HG03135 (cell line): ENCODE results near the gene LNX1.

ENCODE experiments used
- ATAC-seq: cut with Tn5 transposase; IDR thresholded peaks from one replicate; pipeline ENCODE4 v1.9.1; 2021; ENCODE audit warnings: mild to moderate bottlenecking, moderate library complexity; ENCODE audit not compliant: unreplicated experiment

Gene LNX1

DNA sequence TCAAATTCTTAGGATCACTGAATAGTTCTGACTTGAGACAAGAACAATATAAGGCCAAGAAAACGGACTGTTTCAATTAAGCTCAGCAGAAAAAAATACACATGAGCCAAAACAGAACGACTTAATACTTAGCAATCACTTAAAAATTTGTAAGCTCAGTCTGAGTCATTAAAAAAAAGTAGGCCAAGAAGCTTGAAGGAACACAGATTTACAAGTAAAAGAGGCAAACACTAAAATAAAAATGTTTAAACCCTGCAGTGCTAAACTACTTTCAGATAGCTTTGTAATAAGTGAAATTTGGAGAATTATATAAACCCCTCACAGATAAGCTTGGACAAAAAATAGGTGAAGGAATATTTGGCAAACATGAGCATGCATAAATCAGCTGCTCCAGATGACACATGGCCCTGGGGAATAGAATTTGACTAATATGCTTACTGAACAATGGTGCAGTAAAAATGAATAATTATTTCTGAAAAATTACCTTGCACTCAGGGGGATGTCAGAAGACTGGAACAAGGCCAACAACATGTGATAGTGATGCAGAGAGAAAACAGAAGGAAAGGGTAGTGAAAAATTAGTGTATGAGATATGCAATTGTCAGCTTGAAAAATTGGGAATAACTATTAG, 49.6 kb downstream of the LNX1 start:
- ATAC-seq = no peak

DNA sequence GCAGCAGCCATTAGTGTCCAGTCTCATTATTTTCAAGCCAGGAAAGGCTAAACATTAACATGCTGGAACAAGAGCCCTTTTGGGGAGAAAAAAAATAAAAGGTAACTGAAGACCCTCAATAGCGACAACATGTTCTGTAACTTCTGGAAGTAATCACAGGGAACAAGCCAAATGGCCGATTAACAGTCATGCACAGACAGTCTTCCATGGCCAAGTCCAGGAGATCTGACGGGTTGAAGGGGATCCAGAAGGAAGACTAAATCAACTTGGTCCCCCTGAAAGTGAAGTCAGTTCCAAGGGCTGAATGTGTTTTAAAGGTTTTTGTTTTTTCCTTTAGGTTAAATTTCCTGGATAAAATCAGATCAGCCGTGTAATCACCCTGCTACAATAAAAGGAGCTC, 52.5 kb downstream of the LNX1 start:
- ATAC-seq = no peak

DNA sequence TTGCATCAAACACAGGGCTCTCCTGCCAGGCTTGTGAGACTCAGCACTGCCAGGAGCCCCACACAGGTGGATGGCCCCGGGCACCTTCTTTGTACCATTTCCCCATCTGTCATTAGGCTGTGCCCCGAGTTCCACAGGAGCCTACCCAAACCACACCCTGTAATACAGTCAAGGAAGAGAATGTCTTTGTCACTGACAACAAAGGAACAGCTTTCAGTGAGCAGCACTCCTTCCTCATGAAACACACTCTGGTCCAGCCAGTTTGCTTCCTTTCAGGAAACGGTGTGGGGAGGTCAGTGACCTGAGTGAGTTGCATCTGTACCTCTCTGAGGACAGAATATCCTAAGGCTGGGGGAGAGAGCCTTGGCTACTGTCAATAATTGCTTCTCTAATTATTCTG, 53.7 kb downstream of the LNX1 start:
- ATAC-seq = no peak

DNA sequence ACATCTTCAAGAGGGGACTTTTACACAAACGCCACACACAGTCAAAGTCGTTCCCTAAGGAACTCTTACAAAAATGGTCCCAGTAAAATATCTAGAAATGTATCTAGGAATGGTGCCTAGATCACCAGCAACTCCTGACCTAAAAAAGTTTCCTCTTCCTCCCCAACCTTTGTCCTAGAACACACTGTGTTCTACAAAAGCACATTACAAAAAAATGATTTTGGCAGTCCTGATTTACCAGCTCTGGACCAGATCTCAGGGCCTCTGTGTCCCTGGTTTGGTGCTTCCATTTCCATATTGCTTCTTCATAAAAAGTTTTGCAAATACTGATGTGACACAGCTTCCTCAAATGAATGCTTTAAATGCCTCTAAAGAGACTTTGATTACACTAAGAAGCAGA, 55.0 kb downstream of the LNX1 start:
- no peak for ATAC-seq

DNA sequence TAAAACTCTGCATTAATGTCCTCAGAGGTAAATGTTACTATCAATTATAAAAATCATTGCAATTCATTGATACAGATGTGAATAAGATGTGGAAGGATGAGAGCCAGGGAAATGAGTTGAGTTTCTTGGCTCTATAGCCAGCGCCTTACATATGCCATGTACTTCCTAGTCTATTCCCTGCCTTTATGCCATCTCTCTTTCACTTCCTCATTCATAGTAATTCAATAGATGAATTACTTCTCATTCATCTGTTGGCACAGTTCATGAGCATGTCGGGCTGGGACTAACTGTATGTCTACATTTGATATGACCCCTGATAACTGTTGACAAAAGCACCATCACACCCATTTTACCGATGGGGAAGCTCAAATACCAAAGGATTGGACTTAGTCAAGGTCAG, 55.7 kb downstream of the LNX1 start:
- no peak for ATAC-seq

DNA sequence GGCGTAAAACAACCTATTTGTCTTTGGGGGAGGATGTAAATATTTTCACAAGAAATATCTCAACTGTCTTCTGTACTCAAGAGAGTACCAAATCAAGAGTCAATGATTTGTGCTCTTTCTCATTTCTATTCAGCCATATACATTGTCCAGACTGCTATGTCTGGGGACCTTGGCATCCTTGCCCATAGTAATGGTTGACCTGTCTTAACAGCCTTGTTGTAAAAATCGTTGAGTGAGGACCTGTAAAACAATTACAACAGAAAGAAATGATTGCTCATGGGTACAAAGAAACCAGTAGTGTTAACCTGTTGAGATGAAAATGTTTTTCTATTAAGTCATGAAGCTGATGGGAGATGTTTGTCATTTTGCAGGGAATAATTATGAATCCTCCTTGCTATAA, 56.6 kb downstream of the LNX1 start:
- ATAC-seq = no peak

DNA sequence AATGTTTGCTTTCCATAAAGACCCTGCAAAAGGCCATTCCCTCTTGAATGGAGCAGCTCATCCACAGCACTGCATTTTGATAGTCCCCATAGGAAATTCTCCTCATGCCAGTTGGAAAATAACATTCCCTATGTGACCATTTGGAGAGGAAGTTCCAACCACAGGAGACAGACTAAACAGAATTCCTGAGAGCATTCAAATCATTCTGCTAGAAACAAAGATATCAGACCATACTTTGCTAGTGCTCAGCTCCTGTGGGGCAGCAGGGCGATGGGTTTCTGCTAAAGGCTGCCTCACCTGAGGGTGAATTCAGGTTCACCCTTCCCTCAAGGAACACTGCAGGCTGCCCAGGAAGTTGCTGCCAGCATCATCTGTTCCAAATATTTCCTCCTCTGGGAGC, 58.8 kb downstream of the LNX1 start:
- ATAC-seq = no peak

DNA sequence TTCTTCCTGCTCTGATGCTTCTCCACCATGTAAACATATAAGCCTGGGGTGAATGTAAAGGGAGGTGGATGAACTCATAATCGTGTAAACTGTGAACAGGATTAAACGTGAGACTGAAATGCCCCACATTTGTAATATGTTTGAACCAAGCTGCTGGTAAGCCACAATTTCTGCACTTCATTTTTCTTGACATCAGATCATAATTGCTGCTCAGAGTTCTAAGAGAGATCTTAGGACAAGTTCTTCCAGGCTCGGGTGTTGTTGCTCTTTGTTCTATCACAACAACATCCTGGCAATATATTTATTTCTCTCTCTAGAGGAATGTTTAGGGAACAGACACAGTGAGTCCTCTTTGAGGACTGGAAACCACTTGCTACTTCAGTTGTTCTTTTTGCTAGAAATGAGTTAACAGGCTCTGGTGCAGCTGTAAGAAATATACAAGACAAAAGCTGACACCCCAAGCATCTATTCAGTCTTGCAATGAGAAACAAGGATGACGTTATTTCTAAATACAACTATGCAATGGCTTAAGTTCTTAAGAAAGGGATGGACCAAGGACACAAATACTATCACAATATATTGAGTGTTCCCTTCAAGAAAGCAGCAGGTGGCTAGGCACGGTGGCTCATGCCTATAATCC, 59.6 kb downstream of the LNX1 start:
- ATAC-seq = no peak

DNA sequence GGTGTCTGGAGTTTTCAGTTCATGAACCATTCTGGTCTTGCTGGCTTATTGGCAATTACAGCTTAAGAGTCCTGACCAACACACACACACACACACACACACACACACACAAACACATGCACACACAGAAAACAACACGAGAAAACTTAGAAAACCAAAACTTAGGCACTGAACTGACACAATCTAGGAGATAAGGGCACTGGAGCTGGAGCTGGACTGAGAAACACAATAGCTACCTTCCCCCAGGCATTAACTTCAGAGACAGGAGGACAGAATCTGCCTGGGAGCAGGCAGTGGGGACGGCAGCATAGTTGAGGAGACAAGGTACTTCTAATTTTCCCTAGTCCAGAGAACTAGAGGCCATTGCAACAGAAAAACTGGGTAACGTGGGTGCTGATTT, 62.3 kb downstream of the LNX1 start:
- ATAC-seq = no peak

DNA sequence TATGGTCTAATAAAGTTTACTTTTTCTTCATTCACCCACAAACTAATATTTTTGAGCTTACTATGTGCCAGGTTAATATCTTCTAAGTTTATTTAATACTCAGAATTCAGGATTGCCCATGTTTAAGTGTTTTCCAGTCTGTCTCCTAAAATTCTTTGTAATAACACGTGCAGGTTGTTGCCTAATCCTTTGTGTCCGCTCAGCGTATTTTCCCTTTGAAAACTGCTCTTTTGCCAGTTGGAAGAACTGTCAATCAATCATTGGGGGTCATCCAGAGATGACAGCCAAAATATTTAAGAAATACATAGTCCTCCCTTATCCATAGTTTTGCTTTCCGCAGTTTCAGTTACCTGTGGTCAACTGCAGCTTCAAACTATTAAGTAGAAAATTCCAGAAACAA, 63.4 kb downstream of the LNX1 start:
- ATAC-seq = no peak

DNA sequence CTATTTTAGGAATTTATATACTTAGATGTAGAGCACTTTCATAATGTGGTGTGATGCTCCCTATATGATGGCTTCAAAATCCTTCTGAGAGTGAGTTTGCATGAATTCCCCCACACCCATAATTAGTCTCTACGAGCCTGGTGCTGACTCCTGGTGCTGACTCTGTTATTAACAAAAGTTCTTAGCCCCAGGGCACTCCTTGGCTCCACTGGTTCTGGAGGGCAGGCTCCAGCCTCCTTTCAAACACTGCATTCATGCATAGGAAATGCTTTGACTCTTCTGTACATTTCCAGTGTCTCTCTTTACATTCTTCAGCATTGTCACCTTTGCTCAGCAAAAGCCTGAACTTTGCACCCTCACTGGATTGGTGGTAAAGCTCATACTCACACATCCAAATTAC, 64.0 kb downstream of the LNX1 start:
- no peak for ATAC-seq

DNA sequence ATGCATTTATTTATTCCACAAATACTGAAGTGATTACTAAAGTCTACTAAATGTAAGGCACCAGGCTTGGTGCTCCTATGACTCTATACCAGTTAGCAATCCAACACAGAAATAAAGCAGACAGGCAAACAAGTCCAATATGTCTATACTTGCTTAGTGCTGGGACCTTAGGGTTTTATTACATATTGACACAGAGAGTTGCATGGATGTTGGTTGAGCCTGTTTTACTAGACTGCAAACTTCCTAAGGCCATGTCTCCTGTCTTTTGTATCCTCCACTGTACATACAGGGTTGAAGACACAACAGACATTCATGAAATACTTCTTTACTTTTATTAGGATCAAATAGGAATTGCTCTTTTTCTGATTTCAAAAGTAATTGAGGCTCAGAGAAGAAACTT, 69.0 kb downstream of the LNX1 start:
- ATAC-seq = no peak

DNA sequence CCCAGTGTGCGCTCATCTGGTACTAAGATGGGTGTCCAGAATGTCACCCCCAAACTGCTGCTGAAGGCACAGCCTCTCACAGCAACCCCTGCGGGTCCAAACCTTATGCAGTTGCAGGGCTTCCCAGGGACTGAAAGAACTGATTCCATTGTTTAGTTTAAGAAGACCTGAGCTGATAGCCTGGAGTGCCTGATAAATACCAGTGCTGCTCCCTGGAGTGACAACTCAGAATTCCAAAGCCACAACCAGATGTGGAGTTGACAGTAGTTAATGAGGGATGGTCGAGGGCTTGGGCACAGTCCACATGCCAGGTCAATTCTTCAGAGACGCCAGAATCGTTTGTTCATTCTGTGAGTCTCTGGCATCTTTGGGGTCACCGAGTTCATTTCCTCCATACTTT, 71.2 kb downstream of the LNX1 start:
- ATAC-seq = no peak

DNA sequence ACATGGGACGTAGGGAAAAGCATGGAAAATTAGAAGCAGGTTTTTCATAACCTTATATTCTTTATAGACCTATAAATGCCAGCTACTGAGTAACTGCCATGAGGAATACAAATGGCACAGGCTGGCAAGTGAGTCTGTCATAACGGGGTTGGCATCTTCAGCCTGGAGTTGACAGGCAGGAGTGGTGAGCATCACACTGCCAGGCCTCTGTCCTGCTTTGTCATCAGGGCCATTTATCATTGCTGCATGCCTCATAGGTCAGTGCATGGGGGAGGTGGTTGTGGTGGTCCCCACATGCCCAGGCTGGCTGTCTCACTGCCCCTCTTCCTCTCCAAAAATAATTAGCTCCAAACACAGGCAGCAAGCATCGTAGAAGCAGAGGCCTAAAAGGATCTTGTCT, 72.5 kb downstream of the LNX1 start:
- no peak for ATAC-seq

DNA sequence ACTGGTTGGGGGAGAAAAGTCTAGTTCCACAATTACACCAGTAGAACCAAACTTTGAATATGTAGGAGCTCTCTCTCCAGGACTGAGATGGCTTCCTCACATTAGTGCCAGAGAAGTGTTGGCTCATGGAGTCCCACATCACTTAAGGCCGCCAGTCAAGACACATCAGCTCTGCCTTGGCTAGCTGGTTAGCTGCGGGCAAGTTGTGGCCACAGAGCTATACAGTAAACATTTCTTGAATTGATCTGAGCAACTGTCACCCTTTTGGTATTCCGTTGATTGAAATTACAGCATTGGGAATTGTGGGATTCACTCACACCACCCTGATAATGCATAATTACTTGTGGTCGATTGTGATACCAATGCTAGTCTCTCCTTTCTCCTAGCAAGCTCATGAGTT, 76.2 kb downstream of the LNX1 start:
- ATAC-seq = no peak

DNA sequence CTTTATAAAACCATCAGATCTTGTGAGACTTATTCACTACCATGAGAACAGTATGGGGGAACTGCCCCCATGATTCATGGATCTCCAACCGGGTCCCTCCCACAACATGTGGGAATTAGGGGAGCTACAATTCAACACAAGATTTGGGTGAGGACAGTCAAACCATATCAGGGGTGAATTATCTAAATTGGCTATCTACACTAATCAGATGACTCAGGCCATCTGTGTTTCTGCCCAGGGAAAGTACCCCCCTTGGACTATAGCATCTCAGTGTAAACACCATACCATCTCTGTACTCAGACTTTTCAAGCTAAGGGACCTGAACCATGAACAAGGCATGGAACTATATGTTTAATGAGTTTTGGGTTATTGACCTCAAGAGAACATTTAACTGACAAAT, 76.8 kb downstream of the LNX1 start:
- ATAC-seq = no peak

DNA sequence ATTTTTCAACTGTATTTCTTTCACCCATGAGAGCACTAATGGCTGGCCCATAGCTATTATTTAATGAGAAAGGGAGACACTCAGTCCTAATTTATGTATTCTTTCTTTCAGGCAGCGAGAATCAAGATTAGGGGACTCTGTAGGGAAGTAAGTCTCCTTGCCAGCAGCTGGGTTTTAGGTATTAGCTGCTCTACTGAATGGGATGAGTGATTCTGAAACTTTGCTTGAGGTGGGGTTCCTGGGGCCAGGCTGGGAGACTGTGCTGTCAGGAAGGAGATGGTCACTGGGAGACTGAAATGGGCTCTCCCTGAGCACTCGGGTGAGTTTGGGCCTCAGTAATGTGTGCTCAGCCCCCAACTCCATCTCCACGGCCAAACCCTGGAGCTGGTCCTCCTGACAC, 78.7 kb downstream of the LNX1 start:
- no peak for ATAC-seq

DNA sequence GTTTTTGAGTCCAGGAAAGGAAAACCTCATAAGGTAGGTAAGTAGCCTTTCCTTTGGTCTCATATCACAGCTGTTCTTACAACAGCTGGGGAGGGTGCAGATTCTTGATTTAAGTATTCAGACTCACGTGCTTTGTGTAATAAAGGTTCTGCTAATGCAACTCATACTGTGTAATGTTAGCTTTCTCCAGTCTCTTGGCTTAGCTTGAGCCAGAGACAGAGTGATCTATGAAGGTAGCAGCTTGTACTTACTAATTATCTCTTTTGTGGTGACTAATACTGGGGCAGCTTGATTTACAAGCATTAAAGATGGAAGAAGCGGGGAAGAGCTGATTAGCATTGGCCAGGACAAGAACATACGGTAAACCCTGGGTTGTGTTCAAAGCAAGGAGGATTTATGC, 80.3 kb downstream of the LNX1 start:
- ATAC-seq = no peak

DNA sequence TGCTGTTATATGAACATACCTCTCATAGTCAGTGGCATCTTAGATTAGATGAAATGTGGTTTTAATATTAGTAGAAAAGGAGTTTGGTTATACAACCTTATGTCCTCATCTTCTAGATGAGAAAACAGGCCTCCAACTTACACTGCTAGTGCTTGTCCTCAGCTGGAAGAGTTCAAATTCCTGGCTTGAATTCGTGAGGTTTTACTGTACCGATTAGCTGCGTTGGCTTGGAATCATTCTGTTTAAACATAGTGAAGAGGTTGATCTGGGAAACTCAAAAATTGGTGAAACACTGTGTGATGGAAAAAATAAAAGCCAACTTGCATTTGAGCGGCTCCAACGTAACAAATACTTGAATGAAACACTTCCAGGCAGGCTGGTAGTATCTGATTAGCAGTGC, 81.0 kb downstream of the LNX1 start:
- no peak for ATAC-seq

DNA sequence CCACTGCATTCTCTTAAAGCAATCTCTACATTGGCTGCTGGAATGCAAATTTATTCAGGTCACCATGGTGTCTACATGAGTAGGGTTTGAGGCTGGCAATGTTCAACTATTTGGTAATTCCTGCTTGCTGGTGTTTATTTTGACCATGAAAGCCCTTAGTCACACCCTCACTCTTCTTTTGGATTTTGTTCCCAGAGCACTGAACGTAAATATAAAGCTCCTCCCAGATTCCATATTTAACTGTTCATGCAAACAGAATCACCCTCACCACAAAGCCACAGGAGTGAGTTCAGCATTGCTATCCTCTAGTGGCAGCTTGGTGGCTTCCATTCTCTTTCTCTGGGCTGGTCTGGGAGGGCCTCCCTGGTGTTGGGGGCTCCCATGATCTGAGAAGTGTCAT, 82.8 kb downstream of the LNX1 start:
- no peak for ATAC-seq

DNA sequence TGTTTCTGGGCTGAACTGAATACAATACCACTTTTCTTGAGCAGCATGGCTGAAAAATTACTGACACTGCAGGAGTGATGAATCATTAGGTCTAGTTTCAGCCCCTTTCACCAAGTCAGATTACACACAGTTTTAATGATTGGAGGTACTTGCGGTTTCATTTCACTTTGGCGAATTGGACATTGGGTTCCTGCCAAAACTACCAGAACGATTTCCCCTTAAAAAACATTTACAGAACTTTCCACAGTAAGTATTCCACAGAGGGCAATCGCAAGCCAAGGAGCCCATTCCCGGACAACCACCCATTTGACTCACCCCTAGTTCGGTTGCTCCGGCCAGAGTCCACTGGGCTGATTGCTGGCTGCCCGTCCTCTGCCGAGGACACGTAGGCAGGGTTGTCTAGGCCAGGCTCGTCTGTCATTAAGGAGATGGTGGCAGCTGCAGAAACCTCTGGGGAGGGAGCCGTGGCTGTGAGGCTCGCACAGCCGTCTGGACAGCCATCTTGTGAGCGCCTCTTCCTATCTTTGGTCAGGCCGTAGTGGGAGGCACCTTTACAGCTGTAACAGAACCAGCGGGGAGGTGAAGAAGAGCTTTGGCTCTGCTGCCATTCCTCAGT, 83.5 kb downstream of the LNX1 start:
- no peak for ATAC-seq

DNA sequence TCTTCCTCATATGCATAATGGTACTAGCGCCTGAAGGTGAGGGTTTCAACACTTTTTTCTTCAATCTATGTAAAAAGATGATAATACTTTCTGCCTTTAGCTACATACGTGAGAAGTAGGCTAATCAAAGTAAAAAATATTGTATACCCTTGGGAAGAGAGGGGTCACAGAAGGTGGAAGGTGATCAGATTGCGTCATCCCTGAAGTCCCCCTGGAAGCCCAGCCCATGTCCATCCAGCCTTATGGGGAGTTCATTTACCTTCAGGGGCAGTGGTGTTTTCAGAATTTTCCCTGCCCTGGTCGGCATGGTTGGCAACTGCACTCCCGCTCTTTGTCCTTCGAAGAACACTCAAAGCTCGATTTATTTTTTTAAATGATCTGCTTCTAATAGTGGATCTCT, 84.2 kb downstream of the LNX1 start:
- no peak for ATAC-seq

DNA sequence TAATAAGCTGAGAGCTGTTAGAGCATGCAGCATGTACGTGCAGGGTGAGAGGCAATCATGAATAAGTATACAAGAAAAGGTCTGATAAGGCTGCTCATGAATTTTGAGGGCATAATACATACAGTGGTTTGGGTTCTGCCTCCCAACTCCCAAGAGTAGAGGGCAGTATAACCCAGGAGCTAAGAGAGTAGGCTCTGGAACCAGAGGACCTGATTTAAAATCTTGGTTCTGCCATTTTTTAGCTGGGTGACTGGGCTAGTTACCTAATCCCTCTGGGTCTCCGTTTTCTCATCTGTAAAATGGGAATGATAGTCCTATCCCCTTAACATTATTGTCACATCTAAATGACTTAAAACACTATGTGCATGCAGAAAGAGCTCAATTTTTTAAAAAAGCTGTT, 85.3 kb downstream of the LNX1 start:
- no peak for ATAC-seq
